GM18873 (cell line): ENCODE measurements around the gene SYCE1L.
"Not testable (repeated sequence)": the region's sequence is repeated elsewhere in the genome, so short reads cannot be mapped to it uniquely, and the experiment has no call there.

Experiments
- ATAC-seq: cut with Tn5 transposase; IDR thresholded peaks from one replicate; pipeline ENCODE4 v1.9.1; 2021; ENCODE audit warnings: mild to moderate bottlenecking, moderate library complexity, moderate number of reproducible peaks; ENCODE audit not compliant: unreplicated experiment, low FRiP score

Gene SYCE1L, protein sequence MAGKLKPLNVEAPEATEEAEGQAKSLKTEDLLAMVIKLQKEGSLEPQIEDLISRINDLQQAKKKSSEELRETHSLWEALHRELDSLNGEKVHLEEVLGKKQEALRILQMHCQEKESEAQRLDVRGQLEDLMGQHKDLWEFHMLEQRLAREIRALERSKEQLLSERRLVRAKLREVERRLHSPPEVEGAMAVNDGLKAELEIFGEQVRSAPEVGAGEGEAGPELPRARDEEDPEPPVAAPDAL

DNA sequence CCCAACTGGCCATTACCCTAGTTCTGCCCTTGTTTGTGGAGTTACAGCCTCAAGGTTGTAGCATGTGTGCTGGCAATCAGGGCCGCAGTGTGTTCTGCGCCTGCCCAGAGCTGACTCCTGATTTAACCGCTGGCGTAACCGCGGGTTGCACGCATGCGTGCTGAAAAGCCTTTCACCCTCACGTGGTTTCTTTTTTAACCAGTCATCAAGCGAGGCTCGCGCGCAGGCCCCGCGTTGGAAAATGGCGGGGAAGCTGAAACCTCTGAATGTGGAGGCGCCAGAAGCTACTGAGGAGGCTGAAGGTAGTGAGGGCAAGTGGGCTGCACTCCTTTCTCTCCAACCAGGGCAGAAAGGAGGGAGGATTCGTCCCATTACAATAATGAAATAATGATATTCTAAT lies at the start of gene SYCE1L:
Gene SYCE1L, plus strand, starts transcription at position 198 of the 400 bp plus-strand sequence. Its CDS starts 44 bp downstream, at position 242.
- ATAC-seq = no peak

DNA sequence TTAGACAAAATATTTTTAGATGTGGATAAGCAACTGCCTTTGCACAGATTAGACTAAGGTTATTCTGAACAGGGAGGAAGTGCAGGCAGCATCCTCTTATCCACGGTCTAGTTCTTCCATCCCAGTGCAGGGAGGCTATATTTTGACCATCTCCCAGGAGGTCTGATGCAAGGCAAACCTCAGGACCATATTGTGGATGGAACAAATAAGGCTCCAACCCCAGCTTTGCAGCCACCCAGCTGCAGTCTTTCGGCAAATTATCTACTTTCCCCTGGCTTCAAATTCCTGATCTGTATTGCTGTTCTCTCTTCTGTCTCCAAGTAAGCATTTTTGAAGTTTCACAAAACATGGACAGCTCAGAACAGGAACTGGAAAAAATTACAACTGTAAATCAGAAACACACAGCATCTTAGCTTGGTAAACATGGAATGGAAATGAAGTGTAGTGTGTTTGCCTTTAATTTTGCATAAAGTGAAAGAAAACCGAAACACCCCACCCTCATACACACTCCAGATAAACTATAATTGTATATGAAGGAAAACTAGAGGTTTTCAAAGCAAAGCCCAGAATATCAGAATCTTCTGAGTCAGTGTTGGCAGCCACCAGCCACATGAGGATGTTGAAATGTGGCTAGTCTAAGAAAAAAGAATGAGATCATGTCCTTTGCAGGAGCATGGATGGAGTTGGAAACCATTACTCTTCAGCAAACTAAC lies 41.7 kb upstream of the SYCE1L start:
- ATAC-seq = no peak

DNA sequence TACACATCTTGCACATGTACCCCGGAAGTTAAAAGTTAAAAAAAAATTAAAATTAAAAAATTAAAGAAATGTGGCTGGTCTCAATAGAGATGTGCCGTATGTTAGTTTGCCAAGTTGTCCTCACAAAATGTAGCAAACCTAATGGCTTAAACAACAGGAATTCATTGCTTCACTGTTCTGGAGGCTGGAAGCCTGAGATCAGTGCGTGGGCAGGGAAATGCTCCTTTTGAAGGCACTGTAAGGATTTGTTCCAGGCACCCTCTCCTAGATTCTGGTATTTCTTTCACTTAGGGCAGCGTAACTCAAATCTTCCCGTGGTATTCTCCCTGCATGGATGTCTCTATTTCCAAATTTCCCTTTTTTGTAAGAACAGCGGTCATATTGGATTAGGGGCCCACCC lies 40.9 kb upstream of the SYCE1L start:
- ATAC-seq = no peak

DNA sequence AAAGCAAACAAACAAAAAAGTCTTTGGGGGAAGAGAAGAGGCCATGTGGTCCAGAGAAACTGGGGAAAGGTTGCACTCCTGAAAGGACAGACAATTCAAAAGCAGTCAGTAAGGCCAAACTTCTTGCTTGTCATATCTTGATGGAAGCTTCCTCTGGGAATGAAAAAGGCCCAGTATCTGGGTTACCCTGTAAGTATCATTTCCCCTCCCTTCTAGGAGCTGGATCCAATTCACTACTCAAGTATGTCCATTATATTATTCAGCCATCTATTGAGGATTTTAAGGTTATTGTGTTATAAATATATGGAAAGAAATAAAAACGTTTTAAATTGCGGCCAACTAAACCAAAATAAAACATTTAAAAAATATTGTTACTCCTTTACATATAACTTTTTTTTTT lies 34.2 kb upstream of the SYCE1L start:
- ATAC-seq = no peak

DNA sequence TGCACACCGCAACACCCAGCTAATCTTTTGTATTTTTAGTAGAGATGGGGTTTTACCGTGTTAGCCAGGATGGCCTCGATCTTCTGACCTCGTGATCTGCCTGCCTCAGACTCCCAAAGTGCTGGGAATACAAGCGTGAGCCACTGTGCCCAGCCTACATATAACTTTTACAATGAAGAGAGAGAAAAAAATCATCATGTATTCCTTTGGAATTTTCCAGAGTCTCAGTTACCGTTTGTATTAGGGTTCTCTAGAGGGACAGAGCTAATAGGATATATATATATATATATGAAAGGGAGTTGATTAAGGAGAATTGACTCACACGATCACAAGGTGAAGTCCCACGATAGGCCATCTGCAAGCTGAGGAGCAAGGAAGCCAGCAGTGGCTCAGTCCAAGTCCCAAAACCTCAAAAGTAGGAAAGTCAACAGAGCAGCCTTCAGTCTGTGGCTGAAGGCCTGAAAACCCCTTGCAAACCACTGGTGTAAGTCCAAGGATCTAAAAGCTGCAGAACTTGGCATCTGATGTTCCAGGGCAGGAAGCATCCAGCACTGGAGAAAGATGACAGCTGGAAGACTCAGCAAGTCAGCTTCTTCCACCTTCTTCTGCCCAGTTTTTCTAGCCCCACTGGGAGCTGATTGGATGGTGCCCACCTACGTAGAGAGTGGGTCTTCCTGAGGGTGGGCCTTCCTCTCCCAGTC lies 33.5 kb upstream of the SYCE1L start:
- not testable (repeated sequence) for ATAC-seq

DNA sequence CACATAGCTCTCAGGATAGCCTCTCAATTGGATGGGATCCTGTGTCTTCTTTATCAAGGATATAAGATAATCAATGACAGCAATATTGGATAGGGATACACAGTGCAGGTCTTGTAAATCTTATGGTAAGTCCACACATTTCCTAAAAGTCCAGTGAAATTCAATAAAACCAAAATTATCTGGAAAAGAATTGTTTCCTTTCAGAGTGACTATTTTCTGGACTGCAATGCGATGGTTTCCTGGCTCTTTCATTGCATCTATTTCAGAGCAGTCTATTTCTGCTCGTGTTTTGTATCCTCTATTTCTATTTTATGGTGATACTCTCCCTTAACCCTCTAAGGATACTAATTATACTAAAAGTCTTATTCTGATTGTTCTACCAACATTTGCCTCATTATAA lies 32.5 kb upstream of the SYCE1L start:
- ATAC-seq = no peak

DNA sequence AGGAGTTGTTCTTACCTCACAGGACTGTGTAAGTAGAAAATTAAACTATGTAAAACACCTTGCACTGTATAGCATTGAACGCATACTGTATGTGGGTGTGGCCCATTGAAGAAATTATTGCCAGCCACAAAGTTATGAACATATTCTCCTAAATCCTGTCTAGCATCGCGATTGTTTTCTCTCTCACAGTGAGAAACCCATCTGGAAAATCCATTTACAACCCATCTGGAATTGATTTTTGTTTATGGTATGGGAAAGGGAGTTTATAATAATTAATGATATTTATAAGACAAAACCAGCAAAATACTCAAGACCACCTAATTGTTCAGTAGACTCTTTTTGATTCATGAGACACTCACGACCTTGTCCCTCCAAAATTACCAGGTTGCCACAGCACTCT lies 30.3 kb upstream of the SYCE1L start:
- no peak for ATAC-seq

DNA sequence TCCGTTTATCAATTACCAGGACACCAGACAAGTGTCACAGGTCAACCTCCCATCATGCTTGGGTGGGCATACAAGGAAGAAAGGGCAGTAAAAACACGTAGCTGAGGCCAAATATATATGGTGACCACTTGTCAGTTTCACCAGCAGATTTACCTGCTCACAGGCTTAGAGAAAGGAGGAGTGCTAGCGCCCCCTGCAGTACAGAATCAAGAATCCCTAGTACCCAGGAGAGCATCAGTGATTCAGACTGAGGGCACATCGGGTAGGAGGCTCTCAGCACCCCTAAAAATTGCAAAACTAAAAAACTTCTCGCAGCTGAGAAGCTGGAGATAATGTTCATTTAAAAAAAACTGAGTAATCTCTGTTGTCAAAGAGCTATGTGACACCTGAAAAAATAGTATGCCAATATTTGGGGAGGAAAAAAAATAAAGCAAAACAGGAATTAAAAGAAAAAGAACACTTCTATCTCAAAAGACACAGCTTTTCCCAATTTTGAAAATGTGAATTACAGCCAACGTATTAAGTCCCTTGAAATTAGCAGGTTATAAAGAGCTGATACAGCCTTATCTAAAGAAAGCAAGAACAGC lies 29.5 kb upstream of the SYCE1L start:
- no peak for ATAC-seq

DNA sequence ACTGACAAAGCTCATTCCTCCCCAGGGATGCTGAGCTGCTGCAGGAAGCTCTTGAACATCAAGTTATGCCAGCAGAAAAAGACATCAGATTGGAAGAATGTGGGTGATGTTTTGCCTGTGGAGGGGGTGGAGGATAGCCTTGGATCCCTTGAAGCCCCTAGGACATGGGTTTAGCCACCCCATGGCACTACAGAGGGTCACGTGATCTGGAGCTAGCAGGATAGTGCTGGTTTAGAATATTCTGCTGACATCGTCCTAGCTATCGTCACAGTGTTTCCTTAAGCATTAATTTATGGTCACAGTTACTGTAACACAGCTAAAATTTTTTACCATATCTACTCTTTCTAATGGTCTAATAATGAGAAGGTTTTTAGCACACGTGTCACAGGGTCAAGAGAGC lies 28.4 kb upstream of the SYCE1L start:
- ATAC-seq = no peak

DNA sequence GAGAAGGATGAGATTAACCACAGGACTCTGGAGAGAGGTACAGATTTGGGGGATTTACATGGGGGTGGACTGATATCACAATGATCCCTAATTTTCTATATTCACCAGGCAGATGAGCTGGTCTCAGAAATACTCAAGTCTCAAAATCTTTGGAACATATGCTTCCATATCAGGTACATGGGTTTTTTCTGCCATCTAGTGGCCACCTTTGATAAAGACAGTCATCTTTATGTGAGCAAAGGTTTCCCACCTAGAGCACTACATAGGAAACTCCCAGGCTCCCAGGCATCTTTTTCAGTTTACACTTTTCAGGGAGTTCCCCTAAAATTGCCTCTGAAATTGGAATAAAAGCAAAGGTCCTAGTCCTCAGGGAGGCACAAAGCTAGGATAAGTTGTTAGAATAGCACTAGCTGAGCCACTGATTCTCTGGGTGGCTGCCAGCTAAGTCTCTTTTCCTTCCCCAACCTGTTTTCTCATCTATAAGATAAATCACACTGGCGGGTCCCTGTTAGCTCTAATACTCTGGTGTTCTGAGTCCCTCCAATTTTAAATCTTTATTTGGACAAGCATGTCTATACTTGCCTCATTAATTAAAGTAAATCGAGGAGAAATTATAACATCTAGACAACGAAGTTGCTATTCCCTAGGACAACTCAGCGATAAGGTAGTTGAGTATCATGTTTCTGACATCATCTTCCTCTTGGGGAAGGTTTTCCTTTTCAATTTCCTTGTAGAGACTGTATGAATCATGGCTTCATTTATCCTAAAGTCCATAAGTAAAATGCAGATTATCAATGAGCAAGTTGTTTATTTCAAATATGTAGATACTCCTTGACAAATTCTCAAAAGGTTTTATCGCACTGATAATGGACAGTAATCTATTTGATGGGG lies 27.2 kb upstream of the SYCE1L start:
- peak; percentile 66 for ATAC-seq

DNA sequence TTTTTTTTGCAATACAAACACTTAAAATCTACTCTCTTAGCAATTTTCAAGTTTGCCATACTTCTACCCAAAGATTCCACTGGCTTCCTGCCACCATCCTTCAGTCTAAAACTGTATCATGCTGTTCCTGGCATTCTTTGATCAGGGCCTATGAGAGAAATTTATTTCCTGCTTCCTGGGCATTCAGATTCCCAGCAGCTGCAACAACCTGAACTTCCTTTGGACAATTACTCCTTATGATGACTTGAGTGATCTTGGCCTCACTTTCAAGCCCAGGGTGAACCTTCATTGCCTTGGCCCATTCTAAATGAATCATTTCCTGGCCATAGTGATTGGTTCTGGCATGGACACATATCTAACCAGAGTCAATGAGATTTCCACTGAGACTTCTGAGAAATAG lies 26.3 kb upstream of the SYCE1L start:
- no peak for ATAC-seq

DNA sequence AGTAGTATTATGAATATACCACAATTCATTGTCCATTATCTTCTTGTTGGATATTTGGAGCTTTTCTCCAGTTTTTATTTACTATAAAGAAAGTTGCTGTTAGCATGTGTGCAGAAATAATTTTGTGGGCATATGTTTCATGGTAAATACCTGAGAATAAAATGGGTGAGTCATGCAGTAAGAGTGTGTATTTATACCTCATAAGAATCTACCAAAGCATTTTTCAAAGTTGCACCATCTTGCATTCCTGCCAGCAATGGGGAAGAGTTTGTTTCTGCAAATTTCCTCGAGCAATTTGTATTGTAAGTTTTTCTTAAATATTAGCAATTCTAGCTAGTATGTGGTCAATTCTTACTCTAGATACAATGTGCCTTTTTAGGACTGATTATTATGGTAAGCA lies 16.1 kb upstream of the SYCE1L start:
- ATAC-seq = no peak

DNA sequence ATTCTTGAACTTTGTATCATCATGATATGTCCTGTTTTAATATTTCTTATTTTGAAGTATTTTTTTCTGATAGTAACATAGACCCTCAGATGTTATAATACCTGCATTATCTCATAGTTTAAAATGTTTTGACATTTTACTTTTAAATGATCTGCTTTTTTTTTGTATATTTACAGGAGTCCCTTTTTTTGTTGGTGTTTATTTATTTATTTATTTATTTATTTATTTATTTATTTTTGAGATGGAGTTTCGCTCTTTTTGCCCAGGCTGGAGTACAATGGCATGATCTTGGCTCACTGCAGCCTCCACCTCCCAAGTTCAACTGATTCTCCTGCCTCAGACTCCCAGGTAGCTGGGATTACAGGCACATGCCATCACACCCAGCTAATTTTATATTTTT lies 12.9 kb upstream of the SYCE1L start:
- not testable (repeated sequence) for ATAC-seq

DNA sequence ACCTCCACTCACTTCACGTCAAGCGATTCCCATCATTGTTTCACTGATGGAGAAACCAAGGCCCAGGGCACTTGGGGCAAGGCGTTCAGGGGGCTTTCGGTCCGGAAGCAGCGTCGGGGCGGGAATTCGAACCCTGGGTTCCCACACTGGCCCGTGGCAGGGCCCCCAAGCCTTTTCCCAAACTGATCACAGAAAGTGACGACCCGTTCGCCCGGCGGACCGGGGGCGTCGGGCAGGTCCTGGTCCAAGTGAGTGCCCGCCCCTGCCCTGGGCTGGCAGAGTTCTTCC lies 9.1 kb upstream of the SYCE1L start:
- peak; percentile 0 for ATAC-seq

DNA sequence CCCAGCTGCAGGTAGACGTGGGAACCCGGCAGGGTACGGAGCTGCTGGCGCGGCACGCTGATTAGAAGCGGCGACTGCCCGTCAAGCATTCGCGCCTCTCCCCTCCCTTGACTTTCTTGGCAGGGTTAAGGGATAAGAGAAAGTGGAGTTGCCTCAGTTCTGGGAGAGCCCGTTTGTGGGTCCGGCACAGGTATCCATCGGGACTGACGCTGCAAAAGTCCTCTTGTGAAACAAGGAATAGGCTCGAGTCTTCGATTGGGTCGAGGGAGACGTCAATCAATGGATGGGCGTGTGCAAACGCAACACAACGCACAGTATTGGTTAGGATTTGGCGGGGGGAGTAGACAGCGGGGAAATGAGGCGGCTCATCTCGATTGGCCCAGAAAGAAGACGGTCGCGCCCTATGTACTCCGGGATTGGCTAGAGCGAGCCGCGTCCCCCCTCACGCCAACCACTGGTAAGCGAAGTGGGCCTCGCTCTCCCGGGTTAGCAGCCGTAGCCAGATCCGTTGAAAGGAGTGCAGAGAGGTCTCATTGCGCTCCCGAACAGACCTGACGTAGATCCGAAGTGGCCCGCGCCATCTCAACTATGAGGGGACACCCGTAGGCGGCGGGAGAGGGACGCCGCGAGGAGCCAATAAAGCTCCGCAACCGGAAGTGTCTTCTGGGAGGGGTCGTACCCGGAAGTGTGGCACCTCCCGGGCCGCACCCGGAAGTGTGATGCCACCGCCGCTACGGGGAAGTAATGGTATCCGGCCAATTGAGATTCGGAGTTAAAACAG lies 8.5 kb upstream of the SYCE1L start, which contains the start of gene MON1B:
Gene MON1B, plus strand, starts transcription at position 713 of the 781 bp plus-strand sequence. CDS start 296 bp downstream, outside the sequence.
- peak; percentile 95 for ATAC-seq

DNA sequence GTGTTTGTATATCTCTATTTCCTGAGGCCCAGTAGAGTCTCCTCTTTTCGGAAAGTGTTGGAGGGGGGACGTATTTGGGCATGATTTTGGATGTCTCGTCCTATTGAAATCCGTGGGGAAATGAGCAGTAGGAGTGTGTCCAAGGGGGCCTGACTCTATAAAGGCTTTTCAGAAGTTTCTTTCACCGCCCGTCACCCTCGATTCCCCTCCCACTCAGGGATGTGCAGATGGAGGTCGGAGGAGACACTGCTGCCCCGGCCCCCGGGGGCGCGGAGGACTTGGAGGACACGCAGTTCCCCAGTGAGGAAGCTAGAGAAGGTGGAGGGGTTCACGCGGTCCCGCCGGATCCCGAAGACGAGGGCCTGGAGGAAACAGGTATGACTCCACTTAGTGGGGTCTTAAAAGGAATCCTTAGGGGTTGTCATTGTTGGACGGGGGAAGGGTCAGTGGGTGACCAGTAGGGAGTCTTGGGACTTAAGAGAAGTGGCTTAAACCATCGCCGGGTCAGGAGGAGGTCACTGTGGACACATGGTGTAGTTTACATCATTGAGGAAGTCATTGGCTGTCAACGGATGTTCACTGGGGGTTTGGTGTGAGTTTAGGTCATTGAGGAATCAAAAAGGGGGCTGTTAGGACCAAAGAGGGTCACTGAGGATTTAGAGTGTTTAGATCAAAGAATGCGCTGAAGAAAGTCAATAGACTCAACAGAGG lies 7.8 kb upstream of the SYCE1L start:
- ATAC-seq = no peak

DNA sequence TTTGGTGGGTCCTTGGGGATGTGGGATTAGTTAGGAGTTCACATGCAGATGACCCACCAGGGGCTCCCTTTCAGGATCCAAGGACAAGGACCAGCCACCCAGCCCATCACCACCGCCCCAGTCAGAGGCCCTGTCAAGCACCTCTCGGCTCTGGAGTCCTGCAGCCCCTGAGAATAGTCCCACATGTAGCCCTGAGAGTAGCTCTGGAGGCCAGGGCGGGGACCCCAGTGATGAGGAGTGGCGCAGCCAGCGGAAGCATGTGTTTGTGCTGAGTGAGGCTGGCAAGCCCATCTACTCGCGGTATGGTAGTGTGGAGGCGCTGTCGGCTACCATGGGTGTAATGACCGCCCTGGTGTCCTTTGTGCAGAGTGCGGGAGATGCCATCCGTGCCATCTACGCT lies 5.8 kb upstream of the SYCE1L start:
- ATAC-seq = no peak

DNA sequence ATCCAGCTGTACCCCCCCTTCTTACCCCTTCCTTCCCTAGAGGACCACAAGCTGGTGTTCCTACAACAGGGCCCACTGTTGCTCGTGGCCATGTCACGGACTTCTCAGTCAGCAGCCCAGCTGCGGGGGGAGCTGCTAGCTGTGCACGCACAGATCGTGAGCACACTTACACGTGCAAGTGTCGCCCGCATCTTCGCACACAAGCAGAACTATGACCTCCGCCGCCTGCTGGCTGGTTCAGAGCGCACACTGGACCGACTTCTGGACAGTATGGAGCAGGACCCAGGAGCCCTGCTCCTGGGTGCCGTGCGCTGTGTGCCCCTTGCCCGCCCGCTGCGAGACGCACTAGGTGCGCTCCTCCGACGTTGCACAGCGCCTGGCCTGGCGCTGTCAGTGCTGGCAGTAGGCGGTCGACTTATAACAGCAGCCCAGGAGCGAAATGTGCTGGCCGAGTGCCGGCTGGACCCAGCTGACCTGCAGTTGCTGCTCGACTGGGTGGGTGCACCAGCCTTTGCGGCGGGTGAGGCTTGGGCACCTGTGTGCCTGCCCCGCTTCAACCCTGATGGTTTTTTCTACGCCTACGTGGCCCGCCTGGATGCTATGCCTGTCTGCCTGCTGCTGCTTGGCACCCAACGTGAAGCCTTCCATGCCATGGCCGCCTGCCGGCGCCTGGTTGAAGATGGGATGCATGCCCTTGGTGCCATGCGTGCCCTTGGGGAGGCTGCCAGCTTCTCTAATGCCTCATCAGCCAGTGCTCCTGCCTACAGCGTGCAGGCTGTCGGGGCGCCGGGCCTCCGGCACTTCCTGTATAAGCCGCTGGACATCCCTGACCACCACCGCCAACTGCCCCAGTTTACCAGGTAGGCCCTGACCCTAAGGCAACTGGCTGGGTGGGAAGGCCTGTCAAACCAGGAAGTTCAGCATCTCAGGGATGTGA lies 4.6 kb upstream of the SYCE1L start:
- no peak for ATAC-seq
